Lower lobe of right lung (tissue), 2 donors: ENCODE data around the gene RNASE9. TPM values are rescaled to one million over a fixed set of nuclear protein-coding genes. Genes with fewer than 3 reads are reported as not detected.
"Not testable (repeated sequence)": the region's sequence is repeated elsewhere in the genome, so short reads cannot be mapped to it uniquely, and the experiment has no call there.

Source experiments
- ATAC-seq, 2 donors: fragments of 200-7000 bp; cut with Tn5 transposase; one replicate each; pipeline ENCODE4 v1.9.1; 2020 to 2022; ENCODE audit warnings: mild to moderate bottlenecking in 2 of 2, moderate library complexity in 2 of 2
- DNase-seq: peaks from one replicate; pipeline ENCODE4 v3.0.0-alpha.2; 2020
- H3K27ac ChIP-seq: fragments of 200-600 bp; one replicate; pipeline ENCODE4 v1.8.0; 2022
- H3K27me3 ChIP-seq: fragments of 200-600 bp; one replicate; pipeline ENCODE4 v1.8.0; 2022; ENCODE audit warnings: low read depth
- H3K36me3 ChIP-seq: fragments of 200-600 bp; one replicate; pipeline ENCODE4 v1.8.0; 2022; ENCODE audit warnings: mild to moderate bottlenecking
- H3K4me1 ChIP-seq: fragments of 200-600 bp; one replicate; pipeline ENCODE4 v1.8.0; 2022
- H3K4me3 ChIP-seq: fragments of 200-600 bp; one replicate; pipeline ENCODE4 v1.8.0; 2022; ENCODE audit warnings: mild to moderate bottlenecking
- H3K9me3 ChIP-seq: fragments of 200-600 bp; one replicate; pipeline ENCODE4 v1.8.0; 2022
- CTCF ChIP-seq: fragments of 200-600 bp; IDR thresholded peaks from one replicate; pipeline ENCODE4 v1.8.0; 2022; ENCODE audit warnings: antibody characterized with exemption, mild to moderate bottlenecking
- intact Hi-C: fragments of 100-400 bp; cut with DNase I; formaldehyde crosslinking; loops from one replicate; pipeline ENCODE4 v1.11.0; 2022
- total RNA-seq: library from RNA; stranded (reverse); fragmentation: NEBNext Ultra II Directional; extraction: Animal tissue kit (Norgen Biotek cat#: 25700); gene quantifications from one replicate; pipeline ENCODE4 v1.2.1, GENCODE V29; 2021
- donor health status: DM: no; HTN: yes; CAD: no; lungs with severe emphysema.

Gene RNASE9
- total RNA-seq, 1 donor from 2014 or later: not detected

- Histone ChIP-seq H3K27ac (no peak overlapping the region), H3K9me3 (no peaks in the 10 kb centered on the region), H3K36me3 (no peaks in the 10 kb centered on the region), H3K4me3 (no peak overlapping the region), H3K27me3 (peaks cover 3% of the 10 kb centered on the region), H3K4me1 (no peaks in the 10 kb centered on the region)
- ATAC-seq (no peak), DNase-seq (no peak)
- intact Hi-C loops: no loop called here
- no peak for TF ChIP-seq CTCF
Measured at GRCh38 chr14:20583142-20583541, 22.3 kb upstream of the RNASE9 start.

- no peaks in the 10 kb centered on the region for H3K4me1 ChIP-seq
- H3K27ac ChIP-seq: no peak overlapping the region
- intact Hi-C loops: no loop called here
- no peaks in the 10 kb centered on the region for H3K9me3 ChIP-seq
- no peaks in the 10 kb centered on the region for H3K36me3 ChIP-seq
- DNase-seq (no peak), ATAC-seq (no peak)
- H3K4me3 ChIP-seq: no peak overlapping the region
- no peaks in the 10 kb centered on the region for H3K27me3 ChIP-seq
- TF ChIP-seq CTCF: no peak
Measured at GRCh38 chr14:20580242-20580641, 19.4 kb upstream of the RNASE9 start.

GRCh38 chr14:20578784-20579502 lies 18.1 kb upstream of the RNASE9 start:
- H3K27me3 ChIP-seq: no peaks in the 10 kb centered on the region
- TF ChIP-seq CTCF: no peak
- DNase-seq: no peak
- no peak overlapping the region for H3K27ac ChIP-seq
- intact Hi-C loops: no loop called here
- H3K9me3 ChIP-seq: no peaks in the 10 kb centered on the region
- no peak overlapping the region for H3K4me3 ChIP-seq
- H3K36me3 ChIP-seq: no peaks in the 10 kb centered on the region
- ATAC-seq: peak in 1 of 2 donors; percentile 59
- H3K4me1 ChIP-seq: no peaks in the 10 kb centered on the region

GRCh38 chr14:20578325-20578724 lies 17.5 kb upstream of the RNASE9 start:
- Histone ChIP-seq H3K4me1 (no peaks in the 10 kb centered on the region), H3K27me3 (no peaks in the 10 kb centered on the region), H3K27ac (no peak overlapping the region), H3K36me3 (no peaks in the 10 kb centered on the region), H3K9me3 (no peaks in the 10 kb centered on the region), H3K4me3 (no peak overlapping the region)
- no peak for TF ChIP-seq CTCF
- ATAC-seq: no peak
- intact Hi-C loops: no loop called here
- no peak for DNase-seq

GRCh38 chr14:20572382-20572990 lies 11.6 kb upstream of the RNASE9 start:
- DNase-seq, H3K27ac ChIP-seq, ATAC-seq, intact Hi-C loops, H3K27me3 ChIP-seq, H3K36me3 ChIP-seq, H3K4me3 ChIP-seq, H3K4me1 ChIP-seq: not testable (repeated sequence)
- peaks cover 18% of the 10 kb centered on the region for H3K9me3 ChIP-seq

GRCh38 chr14:20570720-20571119 lies 9.9 kb upstream of the RNASE9 start:
- H3K36me3 ChIP-seq, DNase-seq, H3K27ac ChIP-seq, ATAC-seq, H3K4me1 ChIP-seq, H3K4me3 ChIP-seq, H3K27me3 ChIP-seq, intact Hi-C loops: not testable (repeated sequence)
- peaks cover 18% of the 10 kb centered on the region for H3K9me3 ChIP-seq

- H3K27me3 ChIP-seq, ATAC-seq, H3K27ac ChIP-seq, H3K4me3 ChIP-seq, H3K36me3 ChIP-seq, DNase-seq, H3K4me1 ChIP-seq, intact Hi-C loops: not testable (repeated sequence)
- peaks cover 18% of the 10 kb centered on the region for H3K9me3 ChIP-seq
Measured at GRCh38 chr14:20569865-20570264, 9.0 kb upstream of the RNASE9 start.
